Suprapubic skin (tissue), 4 donors: ENCODE data around the gene ACAD11. TPM values are rescaled to one million over a fixed set of nuclear protein-coding genes. Genes with fewer than 3 reads are reported as not detected.

ENCODE experiments used
- DNase-seq, 2 donors: peaks; one replicate each; pipeline ENCODE4 v3.0.0-alpha.2; 2019; ENCODE audit warnings: low spot score in 2 of 2
- H3K27ac ChIP-seq: fragments of 200-600 bp; sonication (generic); one replicate; pipeline ENCODE4 v1.5.1; 2019
- H3K27me3 ChIP-seq: fragments of 200-600 bp; sonication (generic); one replicate; pipeline ENCODE4 v1.5.1; 2019
- H3K36me3 ChIP-seq: fragments of 200-600 bp; sonication (generic); one replicate; pipeline ENCODE4 v1.5.1; 2019
- H3K4me1 ChIP-seq: fragments of 200-600 bp; sonication (generic); one replicate; pipeline ENCODE4 v1.5.1; 2019
- H3K4me3 ChIP-seq: fragments of 200-600 bp; sonication (generic); one replicate; pipeline ENCODE4 v1.5.1; 2019; ENCODE audit warnings: mild to moderate bottlenecking
- H3K9me3 ChIP-seq: fragments of 200-600 bp; sonication (generic); one replicate; pipeline ENCODE4 v1.5.1; 2019
- CTCF ChIP-seq, 2 donors: fragments of 200-600 bp in 1 of 2; fragments of 450-650 bp in 1 of 2; sonication (generic) in 1 of 2; IDR thresholded peaks; one replicate each; pipeline ENCODE4 v1.5.1; 2016 to 2019; ENCODE audit warnings: antibody characterized with exemption in 2 of 2, mild to moderate bottlenecking in 1 of 2, moderate library complexity in 1 of 2
- EP300 ChIP-seq: sonication (generic); formaldehyde crosslinking; IDR thresholded peaks from one replicate; pipeline ENCODE4 v1.6.1; 2017; ENCODE audit warnings: antibody characterized with exemption
- POLR2A ChIP-seq, 2 donors: fragments of 450-650 bp; IDR thresholded peaks; one replicate each; pipeline ENCODE4 v1.6.1; 2017; ENCODE audit warnings: antibody characterized with exemption in 2 of 2, mild to moderate bottlenecking in 2 of 2, moderate library complexity in 2 of 2
- POLR2AphosphoS5 ChIP-seq, 3 donors: sonication (generic); formaldehyde crosslinking; IDR thresholded peaks; one replicate each; pipeline ENCODE4 v1.6.1; 2017; ENCODE audit warnings: antibody characterized with exemption in 3 of 3
- WGBS: methylation state at CpG from one replicate; pipeline ENCODE4 v1.1.5; 2018; 5-methylcytosine and 5-hydroxymethylcytosine counted together
- total RNA-seq, 4 donors: library from RNA; depleted of rRNA; stranded (reverse); fragments of >200 nt; gene quantifications; one replicate each; pipeline ENCODE4 v1.1.0, GENCODE V29; 2016

ACAD11 gene
- total RNA-seq, 4 donors from 2014 or later, result 18.2 to 112 (median 23.3) TPM

- TF ChIP-seq POLR2A (IDR thresholded peaks at IDR 0.05) (no peak), POLR2AphosphoS5 (IDR thresholded peaks at IDR 0.05) (no peak), EP300 (no peak), CTCF (IDR thresholded peaks at IDR 0.05) (no peak)
- no peak overlapping the region for H3K27ac ChIP-seq
- peaks cover 16% of the 10 kb centered on the region for H3K4me1 ChIP-seq
- no peaks in the 10 kb centered on the region for H3K36me3 ChIP-seq
- 68% methylated on average over 5 of the region's 5 CpGs for WGBS
- no peak overlapping the region for H3K4me3 ChIP-seq
- H3K27me3 ChIP-seq, result no peaks in the 10 kb centered on the region
- DNase-seq, result no peak
- no peaks in the 10 kb centered on the region for H3K9me3 ChIP-seq
Observed at GRCh38 chr3:132555306-132556035, 104.1 kb downstream of the ACAD11 start.

- Histone ChIP-seq H3K27ac (no peak overlapping the region), H3K9me3 (no peaks in the 10 kb centered on the region), H3K4me1 (peaks cover 24% of the 10 kb centered on the region), H3K4me3 (no peak overlapping the region), H3K36me3 (no peaks in the 10 kb centered on the region), H3K27me3 (no peaks in the 10 kb centered on the region)
- TF ChIP-seq POLR2AphosphoS5 (IDR thresholded peaks at IDR 0.05), result no peak
- no peak for TF ChIP-seq POLR2A (IDR thresholded peaks at IDR 0.05)
- TF ChIP-seq EP300, result no peak
- TF ChIP-seq CTCF (IDR thresholded peaks at IDR 0.05), result no peak
- DNase-seq, result no peak
- WGBS, result 58% methylated on average over 8 of the region's 8 CpGs
Observed at GRCh38 chr3:132554437-132554836, 105.2 kb downstream of the ACAD11 start.

- Histone ChIP-seq H3K4me1 (peaks cover 24% of the 10 kb centered on the region), H3K27ac (no peak overlapping the region), H3K36me3 (no peaks in the 10 kb centered on the region), H3K27me3 (no peaks in the 10 kb centered on the region), H3K4me3 (no peak overlapping the region), H3K9me3 (no peaks in the 10 kb centered on the region)
- no peak for TF ChIP-seq CTCF (IDR thresholded peaks at IDR 0.05)
- TF ChIP-seq EP300, result no peak
- TF ChIP-seq POLR2AphosphoS5 (IDR thresholded peaks at IDR 0.05), result no peak
- no peak for TF ChIP-seq POLR2A (IDR thresholded peaks at IDR 0.05)
- WGBS, result 75% methylated on average over 6 of the region's 6 CpGs
- DNase-seq, result no peak
Observed at GRCh38 chr3:132553826-132554225, 105.8 kb downstream of the ACAD11 start.

- no peak for DNase-seq
- Histone ChIP-seq H3K27me3 (no peaks in the 10 kb centered on the region), H3K9me3 (no peaks in the 10 kb centered on the region), H3K4me1 (peaks cover 19% of the 10 kb centered on the region), H3K27ac (no peak overlapping the region), H3K4me3 (no peak overlapping the region), H3K36me3 (no peaks in the 10 kb centered on the region)
- TF ChIP-seq EP300 (no peak), POLR2AphosphoS5 (IDR thresholded peaks at IDR 0.05) (no peak), CTCF (IDR thresholded peaks at IDR 0.05) (no peak)
- WGBS, result 72% methylated on average over 3 of the region's 3 CpGs
Observed at GRCh38 chr3:132550579-132551305, 108.9 kb downstream of the ACAD11 start.

GRCh38 chr3:132549890-132550578, 109.6 kb downstream of the ACAD11 start:
- Histone ChIP-seq H3K27ac (no peak overlapping the region), H3K4me3 (no peak overlapping the region), H3K4me1 (peaks cover 22% of the 10 kb centered on the region), H3K27me3 (no peaks in the 10 kb centered on the region), H3K36me3 (no peaks in the 10 kb centered on the region), H3K9me3 (no peaks in the 10 kb centered on the region)
- DNase-seq, result no peak
- TF ChIP-seq EP300 (no peak), CTCF (IDR thresholded peaks at IDR 0.05) (no peak), POLR2AphosphoS5 (IDR thresholded peaks at IDR 0.05) (no peak), POLR2A (IDR thresholded peaks at IDR 0.05) (no peak)
